Adrenal gland (tissue), 12 donors: ENCODE data around the gene LDLRAD2. TPM values are rescaled to one million over a fixed set of nuclear protein-coding genes. Genes with fewer than 3 reads are reported as not detected.

Source experiments
- DNase-seq, 7 donors: peaks; one replicate each; pipeline ENCODE4 v3.0.0-alpha.2; 2019 to 2020
- H3K27ac ChIP-seq, 5 donors: fragments of 200-600 bp; sonication (generic) in 4 of 5; 1 replicate in 3 of 5; 2 replicates in 2 of 5; pipeline versions ENCODE4 v1.5.1 to v1.8.0; 2016 to 2020; ENCODE audit warnings: mild to moderate bottlenecking in 1 of 5
- H3K27me3 ChIP-seq: fragments of 200-600 bp; 2 replicates; pipeline ENCODE4 v1.8.0; 2021
- H3K36me3 ChIP-seq, 2 donors: fragments of 200-600 bp; replicated peaks in 1 of 2; 1 replicate in 1 of 2; 2 replicates in 1 of 2; pipeline versions ENCODE4 v1.5.1 to v1.8.0; 2018 to 2022
- H3K4me1 ChIP-seq, 2 donors: fragments of 200-600 bp; replicated peaks in 1 of 2; 1 replicate in 1 of 2; 2 replicates in 1 of 2; pipeline versions ENCODE4 v1.5.1 to v1.8.0; 2018 to 2021
- H3K4me3 ChIP-seq, 4 donors: fragments of 200-600 bp; sonication (generic) in 3 of 4; one replicate each; pipeline ENCODE4 v1.5.1; 2016 to 2018
- H3K9me3 ChIP-seq, 3 donors: fragments of 200-600 bp; sonication (generic) in 1 of 3; replicated peaks in 1 of 3; 1 replicate in 2 of 3; 2 replicates in 1 of 3; pipeline versions ENCODE4 v1.5.1 to v1.8.0; 2016 to 2021
- CTCF ChIP-seq, 6 experiments: fragments of 450-650 bp in 4 of 6; fragments of 200-600 bp in 2 of 6; sonication (generic) in 1 of 6; IDR thresholded peaks; 1 replicate in 5 of 6; 2 replicates in 1 of 6; pipeline versions ENCODE4 v1.5.1 to v1.8.0; 2016 to 2021; ENCODE audit warnings: antibody characterized with exemption in 6 of 6, mild to moderate bottlenecking in 2 of 6, moderate library complexity in 1 of 6
- POLR2A ChIP-seq, 2 donors: fragments of 450-650 bp; IDR thresholded peaks; one replicate each; pipeline ENCODE4 v1.6.1; 2017; ENCODE audit warnings: antibody characterized with exemption in 2 of 2, mild to moderate bottlenecking in 2 of 2, moderate library complexity in 1 of 2
- WGBS, 4 donors: extraction: QIAGEN DNeasy Blood & Tissue Kit in 2 of 4; methylation state at CpG; one replicate each; pipeline versions ENCODE4 v1.1.5 to v1.1.7; 2013 to 2017; 5-methylcytosine and 5-hydroxymethylcytosine counted together
- intact Hi-C, 2 donors: fragments of 100-400 bp; cut with DNase I; formaldehyde crosslinking; loops; one replicate each; pipeline versions ENCODE4 v1.14.1 to v1.15.0; 2022 to 2023
- polyA plus RNA-seq, 3 donors: library from polyadenylated mRNA; stranded (reverse); fragments of 200-250 nt in 2 of 3; fragments of 350-450 nt in 1 of 3; fragmentation: Illumina TruSeq in 1 of 3; extraction: RNeasy Lipid Tissue Mini Kit (QIAGEN cat#74804) in 1 of 3; gene quantifications; one replicate each; pipeline ENCODE4 v1.2.3, GENCODE V29; 2013 to 2014
- total RNA-seq, 9 donors: library from RNA; depleted of rRNA in 4 of 9; stranded (reverse); fragments of >200 nt in 4 of 9; fragments of 120-200 nt in 1 of 9; fragmentation: NEBNext Ultra II Directional in 1 of 9; extraction: Animal tissue kit (Norgen Biotek cat#: 25700) in 1 of 9; gene quantifications; one replicate each; pipeline versions ENCODE4 v1.1.0 to v1.2.4, GENCODE V29; 2013 to 2023
- donor health status: healthy with polysubstance abuse.
- donor health status: Bipolar disorder and iron deficiency.
- donor health status: DM: yes; HTN: yes; CAD: no.
- donor health status: DM: no; HTN: no; CAD: no.
- donor health status: DM: no; HTN: no; CAD: no.
- donor health status: DM: yes; HTN: yes; CAD: no.

Gene LDLRAD2
- total and polyA plus RNA-seq, 12 donors = 0.16 to 9.4 (median 1.1) TPM; not detected in 1

DNA sequence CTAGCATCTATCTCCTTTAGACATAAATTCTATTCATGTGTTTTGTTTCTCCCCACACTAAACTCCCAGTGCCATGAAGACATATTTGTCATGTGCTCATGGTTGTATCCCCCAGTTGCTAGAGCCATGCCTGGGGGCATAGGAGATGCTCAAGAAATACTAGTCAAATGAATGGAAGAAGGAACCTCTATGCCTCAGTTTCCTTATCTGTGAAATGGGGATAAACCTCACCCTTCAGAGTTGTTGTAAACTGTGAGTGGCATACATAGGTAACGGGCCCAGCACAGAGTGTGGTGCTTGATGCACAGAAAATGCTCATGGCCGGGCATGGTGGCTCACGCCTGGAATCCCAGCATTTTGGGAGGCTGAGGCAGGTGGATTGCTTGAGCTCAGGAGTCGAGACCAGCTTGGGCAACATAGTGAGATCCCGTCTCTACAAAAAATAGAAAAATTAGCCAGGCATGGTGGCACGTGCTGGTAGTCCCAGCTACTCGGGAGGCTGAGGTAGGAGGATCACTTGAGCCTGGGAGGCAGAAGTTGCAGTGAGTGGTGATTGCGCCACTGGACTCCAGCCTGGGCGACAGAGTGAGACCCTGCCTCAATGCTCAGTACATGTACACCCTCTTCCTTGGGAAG is 8.7 kb downstream of the LDLRAD2 start:
- H3K36me3 ChIP-seq = peaks cover 0 to 29% of the 10 kb centered on the region in 2 donors
- TF ChIP-seq CTCF (IDR thresholded peaks at IDR 0.05) (no peak), POLR2A (IDR thresholded peaks at IDR 0.05) (no peak)
- DNase-seq = no peak
- peaks cover 0 to 3% of the 10 kb centered on the region in 2 donors for H3K4me1 ChIP-seq
- H3K27me3 ChIP-seq = no peaks in the 10 kb centered on the region
- H3K4me3 ChIP-seq = no peak overlapping the region
- no peaks in the 10 kb centered on the region for H3K9me3 ChIP-seq
- 92 to 95% (median 94%) methylated on average over 7 to 9 of the region's 9 CpGs for WGBS, 4 donors
- intact Hi-C loops = no loop called here
- no peak overlapping the region for H3K27ac ChIP-seq

DNA sequence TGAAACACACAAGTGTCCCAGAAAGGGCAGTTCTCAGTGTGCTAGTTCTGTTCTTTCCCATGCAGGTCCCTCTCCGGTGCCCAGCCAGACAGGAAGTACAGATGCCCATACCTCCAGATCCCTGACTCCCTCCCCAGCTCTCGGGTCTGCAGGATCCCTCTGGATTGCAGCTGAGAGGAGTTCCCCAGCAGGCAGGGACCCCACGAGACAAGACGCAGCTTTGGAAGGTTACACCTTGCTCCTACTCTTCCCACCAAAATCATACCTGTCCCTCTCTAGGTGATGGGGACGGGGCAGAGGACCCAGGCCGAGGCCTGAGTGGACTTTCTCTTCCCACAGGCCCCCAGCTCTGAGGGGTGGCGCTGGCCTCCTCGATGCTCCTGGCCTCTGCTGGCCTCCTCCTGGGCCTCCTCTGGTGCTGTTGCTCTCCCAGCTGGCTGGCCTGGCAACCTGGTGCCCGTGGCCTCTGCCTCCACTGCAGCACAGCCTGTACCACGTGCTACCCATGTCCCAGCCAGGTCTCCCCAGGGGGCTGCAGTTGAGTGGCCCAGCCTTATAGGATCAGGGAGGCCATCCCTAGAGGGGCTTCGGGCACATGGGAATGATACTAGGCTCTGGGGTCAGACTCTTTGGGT is 9.4 kb downstream of the LDLRAD2 start:
- no peak for DNase-seq

GRCh38 chr1:21822349-21822748 is 10.3 kb downstream of the LDLRAD2 start:
- TF ChIP-seq POLR2A (IDR thresholded peaks at IDR 0.05) = no peak
- no peak for TF ChIP-seq CTCF (IDR thresholded peaks at IDR 0.05)
- DNase-seq = peak in 1 of 7 donors; percentile 30
- no peaks in the 10 kb centered on the region for H3K27me3 ChIP-seq
- H3K9me3 ChIP-seq = no peaks in the 10 kb centered on the region
- H3K36me3 ChIP-seq = peaks cover 0 to 45% of the 10 kb centered on the region in 2 donors
- intact Hi-C loops = no loop called here
- H3K27ac ChIP-seq = no peak overlapping the region
- 41 to 58% (median 52%) methylated on average over 3 to 9 of the region's 9 CpGs for WGBS, 4 donors
- H3K4me1 ChIP-seq = peaks cover 0 to 3% of the 10 kb centered on the region in 2 donors
- no peak overlapping the region for H3K4me3 ChIP-seq

More for the DNA sequence above, 9.4 kb downstream of the LDLRAD2 start:
- 89 to 100% (median 93%) methylated on average over 4 to 11 of the region's 11 CpGs for whole genome bisulfite sequencing, 4 donors
- no peaks in the 10 kb centered on the region for H3K9me3 ChIP-seq
- H3K27ac ChIP-seq = no peak overlapping the region
- H3K4me1 ChIP-seq = peaks cover 0 to 3% of the 10 kb centered on the region in 2 donors
- no peaks in the 10 kb centered on the region for H3K27me3 ChIP-seq
- peaks cover 0 to 37% of the 10 kb centered on the region in 2 donors for H3K36me3 ChIP-seq
- H3K4me3 ChIP-seq = no peak overlapping the region
- TF ChIP-seq POLR2A (IDR thresholded peaks at IDR 0.05) (no peak), CTCF (IDR thresholded peaks at IDR 0.05) (no peak)
- intact Hi-C loops = no loop called here

- Histone ChIP-seq H3K27me3 (no peaks in the 10 kb centered on the region), H3K4me1 (peaks cover 0 to 2% of the 10 kb centered on the region in 2 donors), H3K27ac (no peak overlapping the region), H3K36me3 (peaks cover 0 to 56% of the 10 kb centered on the region in 2 donors), H3K4me3 (no peak overlapping the region), H3K9me3 (no peaks in the 10 kb centered on the region)
- no peak for TF ChIP-seq CTCF (IDR thresholded peaks at IDR 0.05)
- TF ChIP-seq POLR2A (IDR thresholded peaks at IDR 0.05) = no peak
- intact Hi-C loops = no loop called here
- WGBS, 4 donors = 80 to 84% (median 83%) methylated on average over 25 to 44 of the region's 44 CpGs
- DNase-seq = no peak
Observed at GRCh38 chr1:21823206-21823979, 11.3 kb downstream of the LDLRAD2 start.
